Measurements from ENCODE around the gene OR1J1. TPM values are rescaled to one million over a fixed set of nuclear protein-coding genes. Genes with fewer than 3 reads are reported as not detected.

OR1J1 gene
- total RNA-seq (2021; ENCODE audit: unreplicated experiment) (not detected), Bru-seq, nascent RNA (not detected), BruChase-seq, experiment 1, labeled RNA remaining after a 2-hour chase (not detected), BruChase-seq, experiment 2, labeled RNA remaining after a 6-hour chase (not detected)
- polyA plus RNA-seq (2012; ENCODE audit: insufficient read length), result not detected
- long read RNA-seq, result 0 reads

- BruUV-seq (replicated peaks), result no TSS peak
- TF ChIP-seq SIN3A (IDR thresholded peaks at IDR 0.05; ENCODE audit: borderline replicate concordance, insufficient read depth, low read depth, low read length), result no peak
- no peak for TF ChIP-seq TCF7L2 (IDR thresholded peaks at IDR 0.05; ENCODE audit: low read depth, low read length)
- TF ChIP-seq POLR2AphosphoS5 (IDR thresholded peaks at IDR 0.05; ENCODE audit: low read depth, low read length), result no peak
- TF ChIP-seq, protein P1, sequence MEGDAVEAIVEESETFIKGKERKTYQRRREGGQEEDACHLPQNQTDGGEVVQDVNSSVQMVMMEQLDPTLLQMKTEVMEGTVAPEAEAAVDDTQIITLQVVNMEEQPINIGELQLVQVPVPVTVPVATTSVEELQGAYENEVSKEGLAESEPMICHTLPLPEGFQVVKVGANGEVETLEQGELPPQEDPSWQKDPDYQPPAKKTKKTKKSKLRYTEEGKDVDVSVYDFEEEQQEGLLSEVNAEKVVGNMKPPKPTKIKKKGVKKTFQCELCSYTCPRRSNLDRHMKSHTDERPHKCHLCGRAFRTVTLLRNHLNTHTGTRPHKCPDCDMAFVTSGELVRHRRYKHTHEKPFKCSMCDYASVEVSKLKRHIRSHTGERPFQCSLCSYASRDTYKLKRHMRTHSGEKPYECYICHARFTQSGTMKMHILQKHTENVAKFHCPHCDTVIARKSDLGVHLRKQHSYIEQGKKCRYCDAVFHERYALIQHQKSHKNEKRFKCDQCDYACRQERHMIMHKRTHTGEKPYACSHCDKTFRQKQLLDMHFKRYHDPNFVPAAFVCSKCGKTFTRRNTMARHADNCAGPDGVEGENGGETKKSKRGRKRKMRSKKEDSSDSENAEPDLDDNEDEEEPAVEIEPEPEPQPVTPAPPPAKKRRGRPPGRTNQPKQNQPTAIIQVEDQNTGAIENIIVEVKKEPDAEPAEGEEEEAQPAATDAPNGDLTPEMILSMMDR (IDR thresholded peaks at IDR 0.05), result no peak
- no peak for TF ChIP-seq REST (IDR thresholded peaks at IDR 0.05; ENCODE audit: insufficient read depth in 1 of 2, low read depth in 2 of 2, low read length in 1 of 2)
- Histone ChIP-seq H3K27me3 (ENCODE audit: control insufficient read depth, insufficient read depth, low read length) (peaks cover 5% of the 10 kb centered on the region), H3K4me3 (ENCODE audit: low read depth in 2 of 2, low read length in 2 of 2) (no peak within 1 kb of the TSS), H3K27ac (ENCODE audit: low read length) (no peak within 1 kb of the TSS), H3K9me3 (ENCODE audit: control insufficient read depth, insufficient read depth, low read depth, low read length) (no peaks in the 10 kb centered on the region), H3K36me3 (ENCODE audit: control insufficient read depth, insufficient read depth, low read length) (no peaks in the 10 kb centered on the region), H3K4me1 (ENCODE audit: control insufficient read depth, insufficient read depth, low read length) (no peaks in the 10 kb centered on the region)
- intact Hi-C loops (cut with micrococcal nuclease; ENCODE audit: unreplicated experiment) (no loop called here), in situ Hi-C loops (cut with HindIII; ENCODE audit: low pct_unique_long_range_greater_than_20kb, low sequenced_read_pairs) (no loop called here)
- CTCF ChIA-PET, result no interaction called here
- DNase-seq (ENCODE audit: low read depth, low spot score), result no peak
- POLR2A ChIA-PET, result no interaction called here
- ATAC-seq, result no peak
Observed at GRCh38 chr9:122477826-122478225, at the start of gene OR1J1. OR1J1 (minus strand) TSS chr9:122477926; CDS start chr9:122477926, 0 bp downstream.

DNA sequence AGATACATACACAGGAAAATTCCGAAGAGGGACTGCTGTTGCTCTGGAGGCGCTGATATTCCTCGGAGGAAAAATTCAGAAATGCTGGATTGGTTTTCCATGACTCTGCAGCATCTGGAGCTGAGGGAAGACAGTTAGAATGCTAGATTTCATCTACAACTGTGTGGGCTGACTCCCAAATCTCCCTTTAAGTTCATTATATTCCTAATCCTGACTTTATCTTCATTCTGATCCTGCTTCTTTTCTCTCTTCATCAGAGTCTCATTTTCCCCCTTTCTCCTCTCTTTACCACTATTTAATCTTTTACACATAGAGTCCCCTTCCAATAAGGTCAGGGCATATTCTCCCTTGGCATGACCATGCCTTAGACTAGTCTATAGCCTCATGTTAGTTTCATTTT, 49.5 kb upstream of the OR1J1 start, which contains the start of gene OR1N1:
Gene OR1N1, minus strand, starts transcription at position 101 of the 400 bp plus-strand sequence. Its CDS starts 0 bp downstream, at position 101.
- Histone ChIP-seq H3K27ac (ENCODE audit: low read length) (no peak within 1 kb of the TSS), H3K9me3 (ENCODE audit: control insufficient read depth, insufficient read depth, low read depth, low read length) (no peaks in the 10 kb centered on the region), H3K4me1 (ENCODE audit: control insufficient read depth, insufficient read depth, low read length) (no peaks in the 10 kb centered on the region), H3K4me3 (ENCODE audit: low read depth in 2 of 2, low read length in 2 of 2) (no peak within 1 kb of the TSS), H3K27me3 (ENCODE audit: control insufficient read depth, insufficient read depth, low read length) (no peaks in the 10 kb centered on the region; the same call in 1 of the 2 replicates), H3K36me3 (ENCODE audit: control insufficient read depth, insufficient read depth, low read length) (no peaks in the 10 kb centered on the region)
- ATAC-seq (no peak), DNase-seq (ENCODE audit: low read depth, low spot score) (no peak)
- TF ChIP-seq, protein P1 (IDR thresholded peaks at IDR 0.05), result no peak
- TF ChIP-seq POLR2AphosphoS5 (IDR thresholded peaks at IDR 0.05; ENCODE audit: low read depth, low read length) (no peak), SIN3A (IDR thresholded peaks at IDR 0.05; ENCODE audit: borderline replicate concordance, insufficient read depth, low read depth, low read length) (no peak), REST (IDR thresholded peaks at IDR 0.05; ENCODE audit: insufficient read depth in 1 of 2, low read depth in 2 of 2, low read length in 1 of 2) (no peak), TCF7L2 (IDR thresholded peaks at IDR 0.05; ENCODE audit: low read depth, low read length) (no peak)
- in situ Hi-C loops (cut with HindIII; ENCODE audit: low pct_unique_long_range_greater_than_20kb, low sequenced_read_pairs) (no loop called here), intact Hi-C loops (cut with micrococcal nuclease; ENCODE audit: unreplicated experiment) (no loop called here)
- ChIA-PET POLR2A (no interaction called here), CTCF (no interaction called here)
- no TSS peak for BruUV-seq (replicated peaks)
